HCT116 (cell line): Measurements from ENCODE around the gene URM1. TPM values are rescaled to one million over a fixed set of nuclear protein-coding genes. Genes with fewer than 3 reads are reported as not detected.

Experiments
- ATAC-seq: fragments of 200-7000 bp; cut with Tn5 transposase; 2 replicates; pipeline ENCODE4 v1.9.1; 2020; ENCODE audit warnings: mild to moderate bottlenecking, moderate library complexity
- BruUV-seq: library from RNA; stranded (reverse); fragments of 400-500 nt; replicated peaks from 2 replicates; lab custom pipeline; 2021; lab: Mats Ljungman, UMichigan
- CTCF ChIA-PET: fragments of 300-600 bp; sonication (Branson Sonifier 250); formaldehyde crosslinking; loops from one replicate; lab custom pipeline; 2021; ENCODE audit warnings: antibody characterized with exemption; lab: Charles Lee
- POLR2A ChIA-PET: fragments of 300-600, 350-600 bp; sonication (Branson Sonifier 250); formaldehyde crosslinking; loops from one replicate; lab custom pipeline; 2021; ENCODE audit warnings: antibody characterized with exemption; lab: Charles Lee
- RAD21 ChIA-PET, 2 experiments: fragments of 300-600 bp; sonication (Branson Sonifier 250); formaldehyde crosslinking; loops; one replicate each; lab custom pipeline; 2023; ENCODE audit warnings: low total read pairs in 2 of 2; ENCODE audit not compliant: uncharacterized antibody in 2 of 2, unreplicated experiment in 2 of 2, low non-redundant PET in 1 of 2; lab: Charles Lee
- DNase-seq: peaks from one replicate; pipeline ENCODE4 v3.0.0-alpha.2; 2010; ENCODE audit warnings: low read depth, low spot score
- H2AFZ ChIP-seq: fragments of 200-600 bp; shearing (Covaris generic), sonication (generic); 2 replicates; pipeline ENCODE4 v1.6.1; 2017; ENCODE audit warnings: low read depth, mixed run types, mixed read lengths, antibody characterized with exemption, low read length; ENCODE audit not compliant: poor library complexity, severe bottlenecking
- H3K27ac ChIP-seq: 2 replicates; pipeline ENCODE4 v1.5.1; 2012; ENCODE audit warnings: low read depth, low read length
- H3K27me3 ChIP-seq: fragments of 200-600 bp; sonication (generic); 2 replicates; pipeline ENCODE4 v1.6.1; 2016; ENCODE audit warnings: mixed run types, low read length, mixed read lengths; ENCODE audit not compliant: insufficient read depth
- H3K36me3 ChIP-seq, 2 experiments: fragments of 200-500 bp in 1 of 2; fragments of 200-600 bp in 1 of 2; sonication (Bioruptor generic) in 1 of 2; sonication (generic) in 1 of 2; 2 replicates each; pipeline versions ENCODE4 v1.5.1 to v1.6.1; 2014 to 2016; ENCODE audit warnings: low read length in 2 of 2, inconsistent platforms in 1 of 2, mixed read lengths in 1 of 2, mixed run types in 1 of 2; ENCODE audit not compliant: insufficient read depth in 2 of 2, control insufficient read depth in 1 of 2
- H3K4me1 ChIP-seq, 2 experiments: fragments of 200-600 bp in 1 of 2; sonication (generic) in 1 of 2; 2 replicates each; pipeline versions ENCODE4 v1.5.1 to v1.6.1; 2012 to 2017; ENCODE audit warnings: low read length in 2 of 2, inconsistent platforms in 1 of 2, mild to moderate bottlenecking in 1 of 2, mixed read lengths in 1 of 2, mixed run types in 1 of 2, moderate library complexity in 1 of 2; ENCODE audit not compliant: insufficient read depth in 2 of 2, control insufficient read depth in 1 of 2
- H3K4me2 ChIP-seq: fragments of 200-600 bp; sonication (generic); 2 replicates; pipeline ENCODE4 v1.6.1; 2017; ENCODE audit warnings: mixed run types, low read length, mixed read lengths
- H3K4me3 ChIP-seq, 2 experiments: fragments of 200-600 bp in 1 of 2; sonication (generic) in 1 of 2; replicated peaks in 1 of 2; 2 replicates each; pipeline ENCODE4 v1.5.1; 2011 to 2016; ENCODE audit warnings: low read length in 2 of 2, control low read depth in 1 of 2, low read depth in 1 of 2, mild to moderate bottlenecking in 1 of 2, mixed read lengths in 1 of 2, mixed run types in 1 of 2
- H3K79me2 ChIP-seq: fragments of 200-600 bp; sonication (generic); 2 replicates; pipeline ENCODE4 v1.6.1; 2017; ENCODE audit warnings: mild to moderate bottlenecking, mixed run types, low read length, moderate library complexity, mixed read lengths; ENCODE audit not compliant: insufficient read depth
- H3K9ac ChIP-seq: fragments of 200-600 bp; sonication (generic); 2 replicates; pipeline ENCODE4 v1.6.1; 2016; ENCODE audit warnings: low read length, mixed read lengths
- H3K9me2 ChIP-seq: fragments of 200-600 bp; sonication (generic), shearing (Covaris generic); 2 replicates; pipeline ENCODE4 v1.6.1; 2017; ENCODE audit warnings: mixed run types, mild to moderate bottlenecking, moderate library complexity; ENCODE audit not compliant: insufficient read depth
- H3K9me3 ChIP-seq, 2 experiments: fragments of 200-500 bp in 1 of 2; fragments of 200-600 bp in 1 of 2; sonication (Bioruptor generic) in 1 of 2; sonication (generic) in 1 of 2; 2 replicates each; pipeline ENCODE4 v1.6.1; 2014 to 2017; ENCODE audit warnings: low read length in 2 of 2, mixed read lengths in 2 of 2, inconsistent platforms in 1 of 2, low read depth in 1 of 2, mild to moderate bottlenecking in 1 of 2, mixed run types in 1 of 2, moderate library complexity in 1 of 2; ENCODE audit not compliant: control insufficient read depth in 1 of 2, insufficient read depth in 1 of 2
- H4K20me1 ChIP-seq: fragments of 200-600 bp; sonication (generic), shearing (Covaris generic); 2 replicates; pipeline ENCODE4 v1.6.1; 2017; ENCODE audit warnings: mixed run types, mild to moderate bottlenecking, moderate library complexity; ENCODE audit not compliant: insufficient read depth
- CBX3 ChIP-seq: IDR thresholded peaks from 2 replicates; pipeline ENCODE4 v1.6.1; 2012; ENCODE audit warnings: low read depth
- CEBPB ChIP-seq: IDR thresholded peaks from 2 replicates; pipeline ENCODE4 v1.6.1; 2012; ENCODE audit warnings: low read depth
- EZH2phosphoT487 ChIP-seq: fragments of 200-600 bp; IDR thresholded peaks from 2 replicates; pipeline ENCODE4 v1.6.1; 2018; ENCODE audit warnings: antibody characterized with exemption, borderline replicate concordance
- JUND ChIP-seq: IDR thresholded peaks from 2 replicates; pipeline ENCODE4 v1.6.1; 2012
- POLR2A ChIP-seq: IDR thresholded peaks from 2 replicates; pipeline ENCODE4 v1.7.0; 2011; ENCODE audit warnings: borderline replicate concordance; ENCODE audit not compliant: insufficient read depth, insufficient read length; ENCODE audit errors: extremely low read depth
- RAD21 ChIP-seq: IDR thresholded peaks from 2 replicates; pipeline ENCODE4 v1.6.1; 2012; ENCODE audit warnings: low read depth, mild to moderate bottlenecking
- SIN3A ChIP-seq: IDR thresholded peaks from 2 replicates; pipeline ENCODE4 v1.6.1; 2012; ENCODE audit warnings: low read depth
- TCF7L2 ChIP-seq: IDR thresholded peaks from 2 replicates; pipeline ENCODE4 v1.7.0; 2011; ENCODE audit warnings: borderline replicate concordance, inconsistent platforms; ENCODE audit not compliant: insufficient read depth, insufficient read length; ENCODE audit errors: extremely low read depth
- ZFX ChIP-seq: fragments of 450-650 bp; IDR thresholded peaks from 2 replicates; pipeline ENCODE4 v1.6.1; 2017
- ZNF274 ChIP-seq: fragments of 200-500 bp; sonication (Bioruptor generic); IDR thresholded peaks from 2 replicates; pipeline ENCODE4 v1.6.1; 2014; ENCODE audit warnings: mild to moderate bottlenecking, low read depth, low read length, inconsistent platforms
- intact Hi-C: fragments of 100-400 bp; cut with micrococcal nuclease; formaldehyde crosslinking; loops from 2 replicates; pipeline ENCODE4 v1.10.0; 2022
- total RNA-seq: library from RNA; stranded (reverse); gene quantifications from one replicate; pipeline ENCODE4 v1.2.1, GENCODE V29; 2021; ENCODE audit not compliant: unreplicated experiment
- TF ChIP-seq, protein P1 (sequence below): IDR thresholded peaks from 2 replicates; pipeline ENCODE4 v1.6.1; 2012
- TF ChIP-seq, protein P2 (sequence below): IDR thresholded peaks from 2 replicates; pipeline ENCODE4 v1.6.1; 2012; ENCODE audit warnings: low read depth
- TF ChIP-seq, protein P3 (sequence below): IDR thresholded peaks from 2 replicates; pipeline ENCODE4 v1.6.1; 2011; ENCODE audit warnings: mild to moderate bottlenecking, low read length, moderate library complexity; ENCODE audit not compliant: insufficient replicate concordance; ENCODE audit errors: extremely low read depth

The URM1 gene
- total RNA-seq, 1 experiment from 2014 or later: 51.6 TPM

DNA sequence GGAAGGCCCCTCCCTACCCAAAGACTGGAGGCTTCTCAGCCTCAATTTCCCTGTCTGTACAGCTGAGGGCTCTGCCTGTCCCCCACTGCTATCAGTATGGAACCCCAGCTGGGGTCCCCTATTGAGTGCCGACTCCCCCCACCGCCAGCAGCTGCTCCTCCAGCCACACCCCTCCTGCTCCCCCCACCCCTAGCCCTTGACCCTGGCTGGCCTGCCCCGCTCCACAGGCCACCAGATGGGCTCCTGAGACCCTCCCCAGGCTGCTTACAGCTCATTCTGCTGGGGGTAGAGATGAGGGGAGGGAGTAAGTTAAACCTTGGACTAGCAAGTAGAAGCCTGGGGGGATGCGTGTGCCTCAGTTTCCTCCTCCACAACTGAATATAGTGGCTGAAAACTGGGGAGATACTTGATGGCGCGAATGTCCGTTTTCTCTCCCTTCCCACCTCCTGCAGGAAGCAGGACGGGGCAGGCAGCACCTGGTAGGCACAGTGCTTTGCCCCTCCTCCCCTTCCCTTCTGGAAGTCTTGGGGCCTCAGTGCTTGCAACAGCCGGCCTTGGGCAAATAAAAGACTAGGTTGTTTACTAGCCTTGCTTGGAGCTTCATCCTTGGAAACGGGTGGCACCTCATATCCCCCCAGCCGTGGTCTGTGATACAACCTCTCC is 19.1 kb downstream of the URM1 start:
- POLR2A ChIA-PET: no interaction called here
- DNase-seq (no peak), ATAC-seq (no peak)
- no peaks in the 10 kb centered on the region for H3K9me3 ChIP-seq
- CTCF ChIA-PET: no interaction called here
- no peaks in the 10 kb centered on the region for H3K9me2 ChIP-seq
- H3K36me3 ChIP-seq: peaks cover 7 to 10% of the 10 kb centered on the region in 2 experiments; a peak in 3 of 4 replicates
- no peak overlapping the region for H2AFZ ChIP-seq
- peaks cover 0 to 13% of the 10 kb centered on the region in 2 experiments; a peak in 2 of 4 replicates for H3K4me1 ChIP-seq
- intact Hi-C loops: no loop called here
- H3K79me2 ChIP-seq: no peaks in the 10 kb centered on the region
- no peak overlapping the region for H3K27ac ChIP-seq
- no peak overlapping the region for H3K9ac ChIP-seq
- H4K20me1 ChIP-seq: no peaks in the 10 kb centered on the region
- no peaks in the 10 kb centered on the region for H3K27me3 ChIP-seq
- H3K4me2 ChIP-seq: no peak overlapping the region
- no peak overlapping the region for H3K4me3 ChIP-seq
- TF ChIP-seq CBX3 (no peak), RAD21 (no peak), ZNF274 (no peak), ZFX (no peak), TCF7L2 (no peak), EZH2phosphoT487 (no peak), SIN3A (no peak), POLR2A (no peak), CEBPB (no peak), JUND (no peak)
- TF ChIP-seq, protein P1, sequence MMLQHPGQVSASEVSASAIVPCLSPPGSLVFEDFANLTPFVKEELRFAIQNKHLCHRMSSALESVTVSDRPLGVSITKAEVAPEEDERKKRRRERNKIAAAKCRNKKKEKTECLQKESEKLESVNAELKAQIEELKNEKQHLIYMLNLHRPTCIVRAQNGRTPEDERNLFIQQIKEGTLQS: no peak
- TF ChIP-seq, protein P2, sequence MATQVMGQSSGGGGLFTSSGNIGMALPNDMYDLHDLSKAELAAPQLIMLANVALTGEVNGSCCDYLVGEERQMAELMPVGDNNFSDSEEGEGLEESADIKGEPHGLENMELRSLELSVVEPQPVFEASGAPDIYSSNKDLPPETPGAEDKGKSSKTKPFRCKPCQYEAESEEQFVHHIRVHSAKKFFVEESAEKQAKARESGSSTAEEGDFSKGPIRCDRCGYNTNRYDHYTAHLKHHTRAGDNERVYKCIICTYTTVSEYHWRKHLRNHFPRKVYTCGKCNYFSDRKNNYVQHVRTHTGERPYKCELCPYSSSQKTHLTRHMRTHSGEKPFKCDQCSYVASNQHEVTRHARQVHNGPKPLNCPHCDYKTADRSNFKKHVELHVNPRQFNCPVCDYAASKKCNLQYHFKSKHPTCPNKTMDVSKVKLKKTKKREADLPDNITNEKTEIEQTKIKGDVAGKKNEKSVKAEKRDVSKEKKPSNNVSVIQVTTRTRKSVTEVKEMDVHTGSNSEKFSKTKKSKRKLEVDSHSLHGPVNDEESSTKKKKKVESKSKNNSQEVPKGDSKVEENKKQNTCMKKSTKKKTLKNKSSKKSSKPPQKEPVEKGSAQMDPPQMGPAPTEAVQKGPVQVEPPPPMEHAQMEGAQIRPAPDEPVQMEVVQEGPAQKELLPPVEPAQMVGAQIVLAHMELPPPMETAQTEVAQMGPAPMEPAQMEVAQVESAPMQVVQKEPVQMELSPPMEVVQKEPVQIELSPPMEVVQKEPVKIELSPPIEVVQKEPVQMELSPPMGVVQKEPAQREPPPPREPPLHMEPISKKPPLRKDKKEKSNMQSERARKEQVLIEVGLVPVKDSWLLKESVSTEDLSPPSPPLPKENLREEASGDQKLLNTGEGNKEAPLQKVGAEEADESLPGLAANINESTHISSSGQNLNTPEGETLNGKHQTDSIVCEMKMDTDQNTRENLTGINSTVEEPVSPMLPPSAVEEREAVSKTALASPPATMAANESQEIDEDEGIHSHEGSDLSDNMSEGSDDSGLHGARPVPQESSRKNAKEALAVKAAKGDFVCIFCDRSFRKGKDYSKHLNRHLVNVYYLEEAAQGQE: no peak
- TF ChIP-seq, protein P3, sequence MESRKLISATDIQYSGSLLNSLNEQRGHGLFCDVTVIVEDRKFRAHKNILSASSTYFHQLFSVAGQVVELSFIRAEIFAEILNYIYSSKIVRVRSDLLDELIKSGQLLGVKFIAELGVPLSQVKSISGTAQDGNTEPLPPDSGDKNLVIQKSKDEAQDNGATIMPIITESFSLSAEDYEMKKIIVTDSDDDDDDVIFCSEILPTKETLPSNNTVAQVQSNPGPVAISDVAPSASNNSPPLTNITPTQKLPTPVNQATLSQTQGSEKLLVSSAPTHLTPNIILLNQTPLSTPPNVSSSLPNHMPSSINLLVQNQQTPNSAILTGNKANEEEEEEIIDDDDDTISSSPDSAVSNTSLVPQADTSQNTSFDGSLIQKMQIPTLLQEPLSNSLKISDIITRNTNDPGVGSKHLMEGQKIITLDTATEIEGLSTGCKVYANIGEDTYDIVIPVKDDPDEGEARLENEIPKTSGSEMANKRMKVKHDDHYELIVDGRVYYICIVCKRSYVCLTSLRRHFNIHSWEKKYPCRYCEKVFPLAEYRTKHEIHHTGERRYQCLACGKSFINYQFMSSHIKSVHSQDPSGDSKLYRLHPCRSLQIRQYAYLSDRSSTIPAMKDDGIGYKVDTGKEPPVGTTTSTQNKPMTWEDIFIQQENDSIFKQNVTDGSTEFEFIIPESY: no peak
- RAD21 ChIA-PET: no interaction called here
- BruUV-seq: TSS peak; percentile 28
